ENCODE measurements around the gene MREG.
"Not testable (repeated sequence)": the region's sequence is repeated elsewhere in the genome, so short reads cannot be mapped to it uniquely, and the experiment has no call there.

The MREG gene

DNA sequence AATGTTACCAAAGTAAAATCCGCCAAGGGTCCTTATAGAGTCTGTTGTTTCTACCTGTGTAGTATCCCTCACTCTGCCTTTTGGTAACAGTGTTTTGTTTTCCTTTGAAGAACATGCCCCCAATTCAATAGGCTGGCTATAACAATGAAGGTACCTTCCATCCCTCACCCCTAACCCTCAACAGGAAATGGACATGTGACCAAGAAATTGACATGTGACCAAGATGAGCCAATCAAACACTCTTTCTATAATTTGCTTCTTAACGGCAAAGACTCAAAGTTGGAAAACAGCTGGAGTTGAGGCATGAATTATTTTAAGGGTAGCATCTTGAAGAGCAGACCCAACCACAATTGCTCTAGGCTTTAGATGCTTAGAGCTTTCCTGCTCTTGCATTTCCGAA lies 5.4 kb upstream of the MREG start:
- DNase-seq: no peak

DNA sequence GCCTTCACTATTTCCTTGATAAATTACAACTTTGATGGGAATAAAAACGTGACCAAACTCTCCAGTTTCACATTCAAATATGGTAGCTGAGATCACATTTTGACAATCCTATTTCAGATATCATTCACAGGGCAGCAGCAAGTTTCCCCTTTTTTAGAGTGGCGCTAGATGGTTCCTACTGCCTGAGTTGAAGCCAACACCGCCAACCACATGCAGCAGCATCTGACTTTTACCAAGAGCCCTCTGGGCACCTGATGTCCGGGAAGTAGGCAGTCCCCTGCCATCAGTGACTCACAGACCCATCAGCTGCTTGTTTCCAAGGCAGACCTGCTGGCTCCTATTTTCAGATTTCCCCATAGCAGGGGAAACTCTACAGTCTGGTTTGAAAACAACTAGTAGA lies 4.0 kb upstream of the MREG start:
- DNase-seq: no peak

DNA sequence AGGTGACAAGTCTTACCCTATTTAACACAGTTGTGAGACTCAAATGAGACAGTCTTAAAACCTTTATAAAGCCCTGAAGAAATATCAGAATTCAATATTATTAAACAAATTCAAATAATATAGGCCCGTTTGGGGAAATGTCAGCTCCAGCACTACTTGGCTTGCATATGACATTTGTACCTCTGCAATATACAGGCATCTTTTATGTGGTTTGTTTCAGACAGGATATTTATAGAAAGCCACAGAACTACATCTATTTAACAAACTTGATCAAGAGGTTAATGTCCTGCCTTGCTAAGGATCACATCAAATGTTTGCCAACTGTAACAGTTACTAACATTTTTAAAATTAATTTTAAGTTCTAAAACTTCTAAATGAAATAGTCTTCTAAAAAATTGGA lies 3.2 kb upstream of the MREG start:
- no peak for DNase-seq

DNA sequence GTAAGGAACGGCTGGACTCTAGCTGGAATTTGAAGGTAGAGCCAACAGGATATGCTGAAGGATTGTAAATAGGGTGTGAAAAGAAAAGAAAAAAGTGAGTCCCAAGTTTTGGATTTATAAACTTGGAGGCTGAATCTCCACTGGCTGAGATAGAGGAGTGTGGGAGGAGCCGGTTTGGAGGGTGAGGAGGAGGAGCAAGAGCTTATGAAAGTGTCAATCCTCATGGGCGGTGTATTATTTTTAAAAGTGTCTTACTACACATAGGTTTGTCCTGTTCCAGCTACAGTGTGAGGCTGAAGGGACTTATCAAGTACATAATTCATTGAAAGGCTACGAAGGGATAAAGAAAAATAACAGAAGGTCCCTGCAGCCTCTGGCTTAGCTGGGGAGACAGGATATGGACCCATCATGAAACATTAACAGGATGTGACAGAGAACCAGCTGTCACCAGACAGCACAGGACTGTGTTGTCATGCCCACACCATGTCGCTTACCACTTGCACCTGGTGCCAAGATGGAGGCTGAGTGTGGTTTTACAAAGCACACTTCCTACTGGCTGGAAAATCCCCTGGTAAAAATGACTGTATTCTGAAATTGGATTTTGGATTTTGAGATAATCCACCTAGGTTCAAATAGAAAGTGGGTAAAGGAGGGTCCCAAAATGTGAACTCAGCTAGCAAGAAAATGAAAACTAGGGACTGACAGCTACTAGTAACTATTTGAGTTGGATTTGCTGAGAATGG lies 2.5 kb upstream of the MREG start:
- no peak for DNase-seq

DNA sequence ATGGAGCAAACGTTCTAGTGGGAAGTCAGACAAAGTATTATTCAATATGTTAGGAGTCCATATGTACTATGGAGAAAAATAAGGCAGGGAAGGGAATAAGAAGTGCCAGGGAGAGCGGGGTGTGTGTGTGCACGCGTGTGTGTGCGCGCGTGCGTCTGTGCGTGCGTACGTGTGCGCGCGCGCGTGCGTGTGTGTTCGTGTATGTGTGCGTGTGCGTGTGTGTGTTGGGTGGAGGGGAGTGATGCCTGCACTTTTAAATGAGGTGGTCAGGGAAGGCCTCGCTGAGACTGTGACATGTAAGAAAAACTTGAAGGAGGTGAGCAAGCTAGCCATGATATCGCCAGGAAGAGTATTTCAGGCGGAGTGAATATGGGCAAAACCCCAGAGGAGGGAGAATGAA lies 1.6 kb upstream of the MREG start:
- no peak for DNase-seq

DNA sequence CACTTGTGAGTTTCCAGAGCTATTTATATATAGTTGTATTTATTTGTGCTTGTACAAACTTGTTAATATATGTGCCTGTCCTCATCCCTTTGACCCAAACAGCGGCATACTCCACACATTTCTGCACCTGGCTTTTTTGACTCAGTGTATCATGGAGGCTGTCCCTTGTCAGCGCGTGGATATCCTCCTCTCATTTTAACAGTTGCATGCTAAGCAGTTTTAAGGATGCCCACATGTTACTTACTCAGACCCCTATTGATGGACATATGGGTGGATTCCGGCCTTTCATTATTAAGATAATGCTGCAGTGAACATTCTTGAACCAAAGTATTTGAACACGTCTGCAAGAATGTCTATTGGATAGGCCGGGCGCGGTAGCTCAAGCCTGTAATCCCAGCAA lies 655 bp upstream of the MREG start:
- no peak for DNase-seq

DNA sequence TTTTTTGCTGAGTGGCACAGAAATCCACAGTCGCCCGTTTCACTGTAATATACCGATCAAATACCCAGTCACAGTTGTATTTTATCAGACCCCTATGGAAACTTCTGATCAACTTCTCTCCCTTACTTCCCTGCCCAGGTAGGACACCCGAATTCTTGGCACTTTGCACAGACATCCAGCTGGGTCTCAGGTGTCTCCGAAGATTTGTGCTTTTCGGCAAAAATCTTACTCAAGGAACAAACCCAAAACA lies 596 bp downstream of the MREG start:
- DNase-seq: no peak

DNA sequence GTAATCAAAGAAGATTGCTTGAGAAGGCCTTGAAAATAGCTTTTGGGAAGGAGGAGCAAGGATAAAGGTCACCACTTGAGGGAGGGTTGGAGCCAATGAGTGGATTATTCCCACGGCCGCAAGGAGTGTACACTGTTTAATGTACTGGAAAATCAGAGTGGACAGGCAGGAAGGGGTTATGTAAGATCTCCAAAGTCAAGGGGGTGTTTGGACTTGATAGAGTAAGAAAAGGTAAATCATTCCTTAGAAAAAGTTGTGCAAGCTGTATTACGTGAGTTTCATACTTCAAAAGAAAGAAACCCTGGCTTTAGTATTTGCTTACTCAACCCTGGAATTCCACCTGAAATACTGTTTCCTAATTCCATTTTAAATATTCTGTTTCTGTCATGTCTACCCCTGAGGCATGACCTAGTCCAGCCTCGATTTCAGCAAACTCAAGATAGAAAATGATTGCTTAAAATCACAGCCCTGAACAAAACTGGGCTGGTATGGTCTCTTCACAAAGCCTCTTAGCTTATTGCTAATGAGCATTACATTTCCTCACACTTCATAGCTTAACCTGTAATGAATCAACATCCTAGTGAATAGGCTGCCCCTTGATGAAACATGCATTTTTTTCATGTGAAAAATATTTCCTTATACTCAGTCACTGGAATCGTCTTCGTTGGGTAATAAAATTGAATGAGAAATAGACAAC lies 1.1 kb downstream of the MREG start:
- DNase-seq: no peak

DNA sequence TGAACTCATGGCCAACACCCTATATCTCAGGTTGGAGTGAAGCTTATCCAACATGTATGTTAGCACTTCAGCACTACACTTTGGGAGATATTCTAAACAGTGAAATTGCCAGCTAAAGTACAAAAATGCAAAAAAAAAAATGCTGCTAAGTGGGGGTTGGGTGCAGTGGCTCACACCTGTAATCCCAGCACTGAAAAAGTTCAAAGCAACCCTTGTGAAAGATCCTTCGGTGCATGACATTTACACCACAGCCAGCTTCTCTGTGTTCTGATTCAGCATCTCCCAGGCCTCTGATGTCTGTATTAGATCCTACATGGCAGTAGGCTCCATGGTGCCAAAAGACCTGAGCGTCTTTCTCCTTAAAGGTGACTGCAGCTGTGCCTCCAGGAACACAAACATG lies 4.1 kb downstream of the MREG start:
- DNase-seq: not testable (repeated sequence)

DNA sequence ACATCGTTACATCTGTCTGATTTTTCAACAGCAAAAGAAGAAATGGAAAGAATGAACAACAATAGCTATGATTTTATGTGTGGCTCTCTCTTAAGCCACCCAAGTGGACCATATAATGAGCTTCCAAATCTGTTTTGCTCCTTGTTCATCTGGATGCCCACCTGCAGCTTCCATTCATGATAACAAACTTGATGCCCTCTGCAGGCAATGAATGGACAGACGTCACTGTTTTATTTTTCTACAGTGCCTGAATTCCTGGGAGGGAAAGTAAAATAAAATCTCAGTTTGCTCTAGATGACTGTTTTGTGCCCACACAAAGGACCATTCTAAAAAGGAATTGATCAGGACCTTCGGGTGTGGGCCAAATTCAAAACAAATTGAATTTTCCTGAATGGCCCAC lies 5.0 kb downstream of the MREG start:
- no peak for DNase-seq

DNA sequence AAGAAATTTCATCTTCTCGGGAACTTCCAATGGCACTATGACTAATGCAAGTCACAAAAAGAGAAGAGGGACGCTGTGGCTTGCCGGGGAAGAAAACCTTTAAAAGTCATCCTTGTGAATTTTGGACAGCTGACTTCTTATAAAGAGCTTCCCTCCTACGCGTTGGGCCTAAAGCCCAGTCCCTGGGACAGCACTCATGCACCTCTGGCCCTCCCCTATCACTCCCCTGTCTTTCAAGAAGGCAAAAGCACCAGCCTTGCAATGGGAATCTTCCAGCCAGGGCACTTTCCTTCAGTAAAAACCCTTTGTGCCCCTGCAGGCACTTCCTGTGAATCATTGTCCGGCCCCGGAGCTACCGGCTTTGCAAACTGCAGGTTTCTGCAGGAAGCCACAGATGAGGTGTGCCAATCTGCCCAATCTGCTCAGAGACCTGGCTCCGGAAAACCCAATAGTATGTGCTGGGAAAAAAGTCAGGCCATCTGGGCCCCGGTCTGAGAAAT lies 7.1 kb downstream of the MREG start:
- DNase-seq: no peak

DNA sequence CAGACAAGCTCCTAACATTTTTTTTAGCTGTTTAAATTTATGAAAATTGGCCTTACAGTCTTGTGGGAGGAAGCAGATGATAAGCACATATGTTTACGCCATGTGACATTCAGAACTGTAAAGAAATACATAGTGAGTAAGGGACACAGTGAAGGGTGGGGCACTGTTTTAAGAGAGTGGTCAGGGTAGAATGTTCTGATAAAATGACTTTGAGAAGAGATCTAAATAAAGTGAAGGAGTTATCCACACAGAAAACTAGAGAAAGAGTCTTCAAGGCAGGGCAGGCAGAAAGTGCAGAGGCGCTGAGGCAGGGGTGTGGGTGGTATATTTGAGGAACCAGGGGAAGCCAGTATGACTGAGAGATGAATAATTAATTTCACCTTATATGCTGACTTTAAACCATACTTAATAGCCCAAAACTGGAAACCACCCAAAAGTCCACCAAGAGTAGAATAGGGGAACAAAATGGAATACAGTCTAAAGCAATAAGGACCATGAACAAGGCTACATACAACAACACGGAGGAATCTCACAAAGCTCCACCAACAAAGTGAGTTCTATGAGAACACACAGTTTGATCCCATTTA lies 8.6 kb downstream of the MREG start:
- no peak for DNase-seq

DNA sequence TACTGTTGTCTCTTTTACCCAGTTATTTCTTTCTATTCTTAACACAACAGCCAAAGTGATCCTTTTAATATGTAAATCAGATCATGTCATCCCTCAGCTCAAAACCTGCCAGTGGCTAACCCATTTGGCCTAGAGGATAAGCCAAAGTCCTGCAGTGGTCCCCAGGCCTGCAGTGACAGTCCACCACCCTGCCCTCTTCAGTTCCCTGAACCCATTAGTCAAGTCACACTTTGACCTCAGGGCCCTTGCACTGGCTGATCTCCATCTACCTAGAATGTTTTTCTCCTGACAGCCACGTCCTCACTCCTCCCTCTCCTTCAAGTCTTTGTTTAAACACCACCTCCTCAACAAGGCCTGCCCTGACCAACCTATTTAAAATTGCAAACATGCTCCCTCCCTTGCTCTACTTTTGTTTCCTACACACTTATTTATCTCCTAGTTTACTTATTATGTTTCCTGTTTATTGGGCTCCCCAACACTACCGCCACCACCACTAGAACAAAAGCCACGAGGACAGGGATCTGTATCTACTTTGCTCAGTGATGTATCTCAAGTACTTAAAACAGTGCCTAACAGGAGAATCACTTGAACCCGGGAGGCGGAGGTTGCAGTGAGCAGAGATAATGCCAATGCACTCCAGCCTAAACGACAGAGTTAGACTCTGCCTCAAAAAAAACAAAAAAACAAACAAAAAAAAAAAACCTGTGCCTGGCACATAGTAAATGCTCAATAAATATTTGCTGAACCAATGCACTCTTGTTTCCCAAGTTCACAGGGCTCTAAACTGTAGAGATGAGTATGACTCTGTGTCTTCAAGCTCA lies 9.3 kb downstream of the MREG start:
- no peak for DNase-seq

DNA sequence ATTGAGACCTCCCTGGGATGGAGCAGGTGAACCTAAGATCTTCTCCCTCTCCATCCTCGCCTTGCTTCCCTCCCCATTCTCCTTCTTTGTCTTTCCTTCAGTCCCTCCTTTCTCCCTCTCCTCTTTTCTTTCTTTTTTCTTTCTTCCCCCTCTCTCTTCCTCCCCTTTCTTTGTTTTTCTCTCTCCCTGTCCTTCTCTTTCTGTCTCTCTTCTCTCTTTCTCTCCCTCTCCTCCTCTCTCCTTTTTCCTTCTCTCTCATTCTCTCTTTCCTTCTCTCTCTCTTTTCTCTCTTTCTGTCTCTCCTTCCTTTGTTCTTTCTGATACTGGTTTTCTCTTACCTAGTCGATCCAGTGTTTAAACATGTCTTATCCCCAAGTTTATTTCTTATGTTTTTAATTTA lies 10.7 kb downstream of the MREG start:
- DNase-seq: no peak

DNA sequence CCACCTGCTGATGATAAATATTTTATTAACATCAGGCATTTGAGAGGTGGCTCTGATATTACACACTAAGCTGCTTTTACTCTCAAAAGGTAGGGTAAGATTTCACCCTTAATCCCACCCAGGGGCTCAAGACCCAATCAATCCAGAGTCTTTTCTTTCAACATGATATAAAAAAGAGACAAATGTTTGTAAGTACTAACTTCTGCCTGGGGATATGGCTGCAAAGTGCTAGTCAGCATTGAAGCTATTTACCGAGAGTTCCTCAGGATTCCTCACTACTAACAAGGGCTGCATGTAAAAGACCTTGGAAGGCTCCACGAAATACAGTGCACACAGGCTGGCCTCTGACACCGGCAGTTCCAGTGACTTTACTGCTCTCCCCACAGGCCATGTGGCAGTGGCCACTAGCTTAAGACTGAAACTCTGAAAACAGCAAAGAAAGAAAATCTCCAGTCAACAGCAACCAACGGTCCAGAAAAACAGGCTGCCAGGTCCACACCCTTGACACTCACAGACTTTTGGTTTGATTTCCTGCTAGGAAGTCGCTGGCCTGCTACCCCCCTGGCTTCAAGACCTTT lies 11.2 kb downstream of the MREG start:
- DNase-seq: no peak

DNA sequence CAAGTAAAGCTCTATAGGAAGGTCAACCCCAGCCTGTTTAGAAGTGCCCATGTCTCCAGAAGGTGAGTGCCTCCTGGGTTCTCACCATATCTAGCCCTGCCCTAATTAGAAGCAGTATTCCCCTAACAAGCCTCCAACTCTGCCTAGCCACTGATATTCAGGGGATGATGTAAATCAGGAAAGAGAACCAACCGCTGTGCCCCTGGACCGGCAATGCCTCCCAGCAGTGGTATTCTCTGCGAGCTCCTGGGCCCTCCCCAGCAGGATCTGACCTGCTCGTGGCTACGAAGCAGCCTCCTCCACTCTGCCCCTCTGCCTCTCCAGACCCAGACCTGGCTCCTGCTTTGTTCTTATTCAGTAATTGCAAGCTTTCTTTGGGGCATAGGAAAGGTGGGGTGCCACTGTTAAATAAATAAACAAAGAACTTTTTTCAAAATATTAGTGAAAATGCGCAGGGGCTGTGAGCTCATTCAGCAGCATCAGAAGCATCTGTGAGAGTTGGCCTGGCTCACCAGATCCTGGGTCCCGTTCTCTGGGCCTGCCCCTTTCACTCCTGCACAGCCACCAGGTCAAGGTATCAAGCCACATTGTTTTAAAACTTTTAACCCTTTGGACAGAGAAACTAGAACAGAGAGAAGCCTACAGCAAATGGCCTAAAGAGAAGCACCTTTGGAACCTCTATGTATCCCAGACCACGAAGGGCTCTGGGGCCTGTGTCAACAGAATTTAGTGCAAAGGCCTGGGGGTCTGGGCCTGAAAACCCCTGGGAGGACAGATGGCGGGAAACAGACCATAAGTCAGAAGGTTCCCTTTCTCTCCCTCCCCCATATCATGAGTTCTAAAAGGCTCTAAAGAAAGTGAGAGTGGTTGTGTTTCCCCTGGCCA lies 11.9 kb downstream of the MREG start:
- DNase-seq: no peak

DNA sequence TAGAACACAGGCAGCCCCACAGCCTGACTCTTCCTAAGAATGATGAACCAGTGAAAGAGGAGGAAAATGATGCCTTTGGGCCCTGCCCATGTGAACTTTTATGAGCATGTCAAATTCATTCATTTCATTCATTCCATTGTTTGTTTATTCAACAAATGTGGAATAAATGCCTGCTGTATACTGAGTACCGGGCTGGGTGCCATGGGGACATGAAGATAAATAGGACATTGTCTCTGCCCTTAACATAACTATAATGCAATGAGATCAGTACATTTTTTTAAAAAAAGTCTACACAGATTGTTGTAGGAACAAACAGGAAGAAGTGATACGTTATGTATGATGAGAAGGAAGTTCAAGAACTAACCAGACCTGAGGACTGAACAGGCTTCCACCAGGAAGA lies 14.7 kb downstream of the MREG start:
- no peak for DNase-seq

DNA sequence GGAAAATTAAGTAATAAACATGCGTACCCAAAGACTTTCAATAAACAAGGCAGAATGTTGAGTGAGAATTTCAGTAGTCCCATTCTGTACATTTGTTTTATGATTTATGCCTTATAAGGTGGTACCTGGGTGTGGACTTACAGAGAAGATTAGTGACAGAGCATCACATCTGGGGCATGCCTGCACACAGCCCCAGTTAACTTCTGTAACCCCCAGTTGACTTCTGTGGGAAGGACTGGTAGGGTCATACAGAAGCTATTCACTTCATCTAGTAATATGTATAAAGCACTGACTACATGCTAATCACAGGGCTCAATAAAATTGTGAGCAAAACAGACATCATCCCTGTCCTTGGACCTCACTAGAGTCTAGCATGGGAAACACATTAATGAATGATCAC lies 16.1 kb downstream of the MREG start:
- DNase-seq: no peak

DNA sequence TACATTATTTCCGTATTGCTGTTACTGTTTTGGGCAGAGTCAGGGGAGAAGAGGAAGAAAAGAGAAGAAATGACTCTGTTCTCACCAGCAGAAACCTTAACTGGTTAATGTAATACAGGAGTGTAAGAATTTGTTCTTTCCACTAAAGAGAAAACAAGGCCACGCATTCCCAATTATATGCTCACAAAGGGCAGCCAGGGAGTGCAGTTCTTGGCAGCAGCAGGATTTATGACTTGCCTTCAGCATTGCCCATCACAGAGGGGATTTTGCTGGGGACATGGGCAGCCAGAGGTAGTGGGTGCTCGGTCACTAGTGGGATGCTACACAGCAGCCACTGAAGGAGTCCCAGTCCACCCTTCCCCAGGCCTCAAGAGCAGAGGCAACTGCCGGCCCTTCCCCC lies 18.4 kb downstream of the MREG start:
- DNase-seq: no peak

DNA sequence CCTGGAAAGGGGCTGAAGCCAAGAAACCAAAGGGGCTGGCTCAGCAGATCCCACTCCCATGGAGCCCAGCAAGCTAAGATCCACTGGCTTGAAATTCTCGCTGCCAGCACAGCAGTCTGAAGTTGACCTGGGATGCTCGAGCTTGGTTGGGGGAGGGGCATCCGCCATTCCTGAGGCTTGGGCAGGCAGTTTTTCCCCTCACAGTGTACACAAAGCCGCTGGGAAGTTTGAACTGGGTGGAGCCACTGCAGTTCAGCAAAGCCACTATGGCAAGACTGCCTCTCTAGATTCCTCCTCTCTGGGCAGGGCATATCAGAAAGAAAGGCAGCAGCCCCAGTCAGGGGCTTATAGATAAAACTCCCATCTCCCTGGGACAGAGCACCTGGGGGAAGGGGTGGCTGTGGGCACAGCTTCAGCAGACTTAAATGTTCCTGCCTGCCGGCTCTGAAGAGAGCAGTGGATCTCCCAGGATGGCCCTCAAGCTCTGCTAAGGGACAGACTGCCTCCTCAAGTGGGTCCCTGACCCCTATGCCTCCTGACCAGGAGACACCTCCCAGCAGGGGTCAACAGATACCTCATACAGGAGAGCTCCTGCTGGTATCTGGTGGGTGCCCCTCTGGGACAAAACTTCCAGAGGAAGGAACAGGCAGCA lies 24.7 kb downstream of the MREG start:
- DNase-seq: not testable (repeated sequence)

DNA sequence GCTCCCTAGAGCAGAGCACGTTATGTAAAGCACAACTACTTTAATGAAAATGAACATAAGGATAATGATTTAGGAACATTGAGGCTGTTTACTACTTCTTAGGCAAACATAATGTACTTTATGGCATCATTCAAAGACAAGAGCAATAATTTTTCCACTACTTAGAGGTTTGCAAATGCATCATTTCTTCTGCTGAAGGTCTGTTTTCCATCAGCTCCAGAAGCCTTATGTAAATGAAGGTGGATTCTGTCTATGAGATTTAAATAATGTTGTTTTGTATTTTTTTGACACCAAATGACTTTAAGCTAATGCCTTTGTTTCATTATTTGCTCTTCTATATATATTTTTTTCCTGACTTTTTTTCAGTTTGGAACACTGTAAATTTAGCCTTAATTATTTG lies 28.1 kb downstream of the MREG start:
- no peak for DNase-seq

DNA sequence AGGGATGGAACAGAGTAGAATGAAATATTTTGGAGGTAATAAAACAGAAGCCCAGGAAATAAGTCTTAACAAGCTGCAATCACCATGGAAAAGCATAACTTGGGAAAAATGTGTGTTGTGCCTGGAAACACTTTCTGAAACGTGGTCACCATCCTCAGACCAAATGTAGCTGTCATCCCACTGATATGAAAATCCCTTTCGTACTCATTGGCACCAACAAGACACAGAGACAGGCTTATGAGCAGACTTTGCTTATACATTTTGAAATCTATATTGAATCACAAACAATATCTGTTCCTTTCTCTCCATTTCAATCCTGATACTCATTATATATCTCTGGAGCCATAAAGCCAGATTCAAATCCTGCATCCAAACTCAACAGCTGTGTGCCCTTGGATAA lies 28.7 kb downstream of the MREG start:
- DNase-seq: no peak

Measured in right hindlimb (tissue), 1 donor.